ELF-1 (cell line): ENCODE measurements around the gene ACTMAP.
"Not testable (repeated sequence)": the region's sequence is repeated elsewhere in the genome, so short reads cannot be mapped to it uniquely, and the experiment has no call there.

Experiments
- DNase-seq: peaks from one replicate; pipeline ENCODE4 v3.0.0-alpha.2; 2016; ENCODE audit warnings: low read depth, low spot score

The ACTMAP gene

GRCh38 chr19:40776364-40776763 lies 26.1 kb upstream of the ACTMAP start:
- no peak for DNase-seq

DNA sequence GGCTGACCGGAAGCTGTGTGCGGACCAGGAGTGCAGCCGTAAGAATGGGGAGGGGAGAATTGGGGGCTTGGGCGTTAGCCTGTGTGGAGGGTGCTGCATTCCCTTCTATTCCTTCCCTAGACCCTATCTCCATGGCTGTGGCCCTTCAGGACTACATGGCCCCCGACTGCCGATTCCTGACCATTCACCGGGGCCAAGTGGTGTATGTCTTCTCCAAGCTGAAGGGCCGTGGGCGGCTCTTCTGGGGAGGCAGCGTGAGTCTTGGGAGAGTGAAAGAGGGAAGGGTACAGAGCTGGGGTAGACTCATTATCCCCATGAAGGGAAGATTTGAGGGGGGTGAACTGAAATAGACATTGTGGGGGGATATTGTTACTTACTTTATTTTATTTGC lies 25.4 kb upstream of the ACTMAP start:
- DNase-seq = no peak

- peak; percentile 43 for DNase-seq
Observed at GRCh38 chr19:40774916-40775631, 24.8 kb upstream of the ACTMAP start, which contains the start of gene MIA. MIA (plus strand) TSS chr19:40775521; CDS start chr19:40775543, 22 bp downstream.

- DNase-seq = peak; percentile 26
Observed at GRCh38 chr19:40771101-40771862, 21.0 kb upstream of the ACTMAP start.

DNA sequence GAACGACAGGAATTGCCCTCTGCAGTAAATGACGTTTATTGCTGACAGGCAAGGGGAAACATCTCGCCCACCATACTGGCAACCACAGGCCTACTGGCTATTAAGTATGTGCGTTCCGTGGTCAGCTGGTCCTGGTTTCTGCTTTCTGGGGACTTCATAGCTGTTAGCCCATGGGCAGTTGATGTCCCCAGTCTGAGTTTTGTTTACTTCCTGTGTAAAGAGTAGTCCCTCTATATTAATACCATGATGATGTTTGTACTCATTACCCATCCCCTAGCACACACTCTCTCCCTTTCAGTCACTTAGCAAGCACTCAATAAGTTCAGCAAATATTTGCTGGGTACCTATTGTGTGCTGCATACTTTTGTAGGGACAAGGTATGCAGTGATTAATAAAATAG lies 18.6 kb upstream of the ACTMAP start:
- no peak for DNase-seq

DNA sequence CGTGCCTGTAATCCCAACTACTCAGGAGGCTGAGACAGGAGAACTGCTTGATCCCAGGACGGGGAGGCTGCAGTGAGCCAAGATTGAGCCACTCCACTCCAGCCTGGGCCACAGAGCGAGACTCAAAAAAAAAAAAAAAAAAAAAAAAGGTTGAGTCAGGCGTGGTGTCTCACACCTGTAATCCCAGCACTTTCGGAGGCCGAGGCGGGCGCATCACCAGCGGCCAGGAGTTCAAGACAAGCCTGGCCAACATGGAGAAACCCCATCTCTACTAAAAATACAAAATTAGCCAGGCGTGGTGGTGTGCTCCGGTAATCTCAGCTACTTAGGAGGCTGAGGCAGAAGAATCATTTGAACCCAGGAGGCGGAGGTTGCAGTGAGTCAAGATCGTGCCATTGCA lies 16.1 kb upstream of the ACTMAP start:
- not testable (repeated sequence) for DNase-seq

DNA sequence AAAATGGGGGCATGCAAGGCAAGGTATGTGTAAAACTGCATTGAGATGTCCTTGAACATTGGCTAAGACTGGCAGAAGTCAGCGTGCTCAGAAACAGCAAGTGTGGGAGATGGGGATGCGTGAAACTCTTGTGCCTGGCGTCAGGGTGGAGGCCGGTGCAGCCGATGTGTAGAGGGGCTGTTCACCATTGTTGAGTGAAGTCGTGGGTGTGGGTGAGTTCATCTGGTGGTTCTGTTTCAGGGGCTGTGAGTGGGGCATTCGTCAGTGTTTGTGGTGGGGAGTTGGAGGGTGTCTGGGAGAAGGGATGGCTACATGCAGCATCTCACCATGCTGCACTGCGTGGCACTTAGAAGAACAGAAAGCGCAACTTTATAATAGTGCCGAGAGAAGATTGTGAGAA lies 13.7 kb upstream of the ACTMAP start:
- DNase-seq = no peak

- DNase-seq = no peak
Observed at GRCh38 chr19:40763526-40763925, 13.2 kb upstream of the ACTMAP start.

GRCh38 chr19:40762754-40763470 lies 12.6 kb upstream of the ACTMAP start:
- DNase-seq = no peak

- DNase-seq = no peak
Observed at GRCh38 chr19:40759352-40759751, 9.1 kb upstream of the ACTMAP start.

GRCh38 chr19:40758491-40758890 lies 8.2 kb upstream of the ACTMAP start:
- DNase-seq = no peak

GRCh38 chr19:40756502-40757110 lies 6.3 kb upstream of the ACTMAP start:
- DNase-seq = no peak

DNA sequence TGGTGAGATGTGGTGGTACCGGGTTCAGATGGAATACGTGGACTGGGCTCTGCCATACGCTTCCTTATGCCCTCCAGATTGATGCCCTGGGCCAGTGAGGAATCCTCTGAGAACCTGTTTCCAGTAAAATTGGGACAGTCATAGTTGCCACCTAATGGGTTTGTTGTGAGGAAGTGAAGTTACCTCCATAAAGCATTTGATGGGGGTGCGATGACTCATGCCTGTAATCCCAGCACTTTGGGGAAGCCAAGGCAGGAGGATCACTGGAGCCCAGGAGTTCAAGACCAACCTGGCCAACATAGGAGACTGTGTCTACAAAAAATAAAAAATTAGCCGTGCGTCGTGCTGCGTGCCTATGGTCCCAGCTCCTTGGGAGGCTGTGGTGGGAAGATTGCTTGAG lies 5.5 kb upstream of the ACTMAP start:
- no peak for DNase-seq

GRCh38 chr19:40755248-40755624 lies 5.0 kb upstream of the ACTMAP start:
- DNase-seq = no peak

DNA sequence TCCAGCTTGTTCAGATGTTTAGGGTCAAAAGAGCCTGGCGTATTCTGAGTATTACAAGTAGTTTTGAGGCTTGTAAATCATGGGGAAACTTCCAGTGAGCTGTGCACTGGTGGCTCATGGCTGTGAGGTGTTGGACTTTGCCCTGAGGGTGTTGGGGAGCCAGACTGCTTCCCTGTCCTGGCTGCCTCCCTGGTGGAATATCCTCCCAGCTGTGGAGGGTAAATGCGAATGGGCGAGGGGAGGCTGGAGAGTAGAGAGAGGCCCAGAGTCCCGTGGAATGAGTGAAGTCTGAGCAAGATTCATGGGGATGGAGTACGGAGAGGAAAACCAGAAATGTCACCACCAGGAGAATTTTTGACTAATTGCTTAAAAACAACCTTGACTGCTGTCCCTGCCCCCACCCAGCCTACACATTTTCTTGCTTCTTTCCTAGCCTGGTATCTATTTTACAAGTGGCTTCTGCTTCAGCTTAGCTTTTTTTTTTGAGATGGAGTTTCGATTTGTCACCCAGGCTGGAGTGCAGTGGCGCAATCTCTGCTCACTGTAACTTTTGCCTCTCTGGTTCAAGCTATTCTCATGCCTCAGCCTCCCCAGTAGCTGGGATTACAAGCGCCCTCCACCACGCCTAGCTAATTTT lies 4.5 kb upstream of the ACTMAP start:
- DNase-seq = peak; percentile 41

GRCh38 chr19:40752257-40752781 lies 2.0 kb upstream of the ACTMAP start:
- DNase-seq = peak; percentile 31

- DNase-seq = peak; percentile 99
Observed at GRCh38 chr19:40750874-40751537, 729 bp upstream of the ACTMAP start, which contains the start of gene SNRPA. SNRPA (plus strand) TSS chr19:40751203; CDS start chr19:40751409, 206 bp downstream.

GRCh38 chr19:40747536-40747935 lies 2.7 kb downstream of the ACTMAP start:
- no peak for DNase-seq

DNA sequence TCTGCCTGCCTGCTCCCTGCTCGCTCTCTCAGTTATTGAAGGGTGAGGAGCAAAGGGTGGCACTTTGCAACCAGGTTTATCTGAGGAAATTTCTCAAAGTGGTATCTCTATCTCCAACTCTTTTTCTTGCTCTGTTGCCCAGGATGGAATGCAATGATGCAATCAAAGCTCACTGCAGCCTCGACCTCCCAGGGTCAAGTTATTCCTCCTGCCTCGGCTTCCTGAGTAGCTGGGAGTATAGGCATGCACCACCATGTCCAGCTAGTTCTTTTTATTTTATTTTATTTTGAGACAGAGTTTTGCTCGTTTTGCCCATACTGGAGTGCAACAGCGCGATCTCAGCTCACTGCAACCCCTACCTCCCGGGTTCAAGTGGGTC lies 4.9 kb downstream of the ACTMAP start:
- DNase-seq = peak; percentile 23

- DNase-seq = peak; percentile 69
Observed at GRCh38 chr19:40744554-40745401, 5.5 kb downstream of the ACTMAP start.
